HEK293T (cell line): Measurements from ENCODE around the gene PHACTR2.
"Not testable (repeated sequence)": the region's sequence is repeated elsewhere in the genome, so short reads cannot be mapped to it uniquely, and the experiment has no call there.

Experiments used
- CTCF ChIA-PET: fragments of 350-600 bp; formaldehyde crosslinking; extraction: SDS; loops from one replicate; lab custom pipeline; 2021; ENCODE audit warnings: antibody characterized with exemption, inconsistent platforms; lab: Yijun Ruan, JAX
- POLR2A ChIA-PET: fragments of 350-600 bp; formaldehyde crosslinking; extraction: SDS; loops from one replicate; lab custom pipeline; 2020; ENCODE audit warnings: antibody characterized with exemption, inconsistent platforms; lab: Yijun Ruan, JAX
- DNase-seq: peaks from one replicate; pipeline ENCODE4 v3.0.0; 2012; ENCODE audit warnings: mixed read lengths; ENCODE audit errors: extremely low spot score
- ARNT ChIP-seq: fragments of 450-650 bp; IDR thresholded peaks from 2 replicates; pipeline ENCODE4 v1.6.1; 2017; ENCODE audit warnings: mild to moderate bottlenecking
- BHLHE40 ChIP-seq: fragments of 450-650 bp; IDR thresholded peaks from 2 replicates; pipeline ENCODE4 v1.6.1; 2016; ENCODE audit warnings: mild to moderate bottlenecking, moderate library complexity, borderline replicate concordance
- CTBP1 ChIP-seq: fragments of 450-650 bp; IDR thresholded peaks from 2 replicates; pipeline ENCODE4 v1.6.1; 2016; ENCODE audit warnings: borderline replicate concordance
- ELF4 ChIP-seq: fragments of 450-650 bp; IDR thresholded peaks from 2 replicates; pipeline ENCODE4 v1.6.1; 2017; ENCODE audit warnings: antibody characterized with exemption
- FOXA1 ChIP-seq: fragments of 450-650 bp; IDR thresholded peaks from 2 replicates; pipeline ENCODE4 v1.6.1; 2016; ENCODE audit warnings: mild to moderate bottlenecking
- FOXK2 ChIP-seq: fragments of 450-650 bp; IDR thresholded peaks from 2 replicates; pipeline ENCODE4 v1.6.1; 2016; ENCODE audit warnings: mild to moderate bottlenecking
- FOXM1 ChIP-seq: fragments of 450-650 bp; IDR thresholded peaks from 2 replicates; pipeline ENCODE4 v1.6.1; 2017; ENCODE audit warnings: mild to moderate bottlenecking, borderline replicate concordance
- L3MBTL2 ChIP-seq: fragments of 450-650 bp; conservative IDR thresholded peaks from 2 replicates; pipeline ENCODE4 v1.6.1; 2016; ENCODE audit warnings: mild to moderate bottlenecking
- LEF1 ChIP-seq: fragments of 450-650 bp; IDR thresholded peaks from 2 replicates; pipeline ENCODE4 v1.6.1; 2017; ENCODE audit warnings: mild to moderate bottlenecking, borderline replicate concordance
- NFRKB ChIP-seq: fragments of 450-650 bp; IDR thresholded peaks from 2 replicates; pipeline ENCODE4 v1.6.1; 2016; ENCODE audit warnings: mild to moderate bottlenecking, moderate library complexity
- PKNOX1 ChIP-seq: fragments of 450-650 bp; IDR thresholded peaks from 2 replicates; pipeline ENCODE4 v1.6.1; 2016
- SP1 ChIP-seq: fragments of 450-650 bp; IDR thresholded peaks from 2 replicates; pipeline ENCODE4 v1.6.1; 2017
- SUZ12 ChIP-seq: fragments of 450-650 bp; IDR thresholded peaks from 2 replicates; pipeline ENCODE4 v1.6.1; 2016; ENCODE audit warnings: mild to moderate bottlenecking
- TARDBP ChIP-seq: fragments of 450-650 bp; IDR thresholded peaks from 2 replicates; pipeline ENCODE4 v1.6.1; 2016
- ZNF384 ChIP-seq: fragments of 450-650 bp; IDR thresholded peaks from 2 replicates; pipeline ENCODE4 v1.6.1; 2016

The PHACTR2 gene

GRCh38 chr6:143783077-143783476 is 105.3 kb downstream of the PHACTR2 start:
- TF ChIP-seq ZNF384 (no peak), LEF1 (no peak), ARNT (no peak), FOXK2 (no peak), L3MBTL2 (no peak)
- no peak for DNase-seq
- ChIA-PET CTCF (no interaction called here), POLR2A (no interaction called here)

- CTCF ChIA-PET, result no interaction called here
- TF ChIP-seq TARDBP (no peak), FOXM1 (no peak), LEF1 (no peak), NFRKB (no peak)
- POLR2A ChIA-PET, result no interaction called here
- no peak for DNase-seq
Observed at GRCh38 chr6:143784316-143784715, 106.6 kb downstream of the PHACTR2 start.

- DNase-seq, POLR2A ChIA-PET, CTCF ChIA-PET: not testable (repeated sequence)
Observed at GRCh38 chr6:143786371-143786770, 108.6 kb downstream of the PHACTR2 start.

GRCh38 chr6:143792402-143793279 is 114.9 kb downstream of the PHACTR2 start:
- DNase-seq, result no peak
- no peak for TF ChIP-seq ARNT
- TF ChIP-seq PKNOX1, result no peak
- no peak for TF ChIP-seq L3MBTL2
- TF ChIP-seq LEF1, result no peak
- no peak for TF ChIP-seq ZNF384
- TF ChIP-seq SP1, result no peak
- TF ChIP-seq TARDBP, result no peak
- no peak for TF ChIP-seq FOXA1
- no peak for TF ChIP-seq FOXM1
- TF ChIP-seq ELF4, result no peak
- ChIA-PET CTCF (no interaction called here), POLR2A (no interaction called here)

- no peak for TF ChIP-seq BHLHE40
- no peak for TF ChIP-seq SUZ12
- TF ChIP-seq FOXK2, result no peak
- no peak for TF ChIP-seq ZNF384
- TF ChIP-seq ELF4, result no peak
- no peak for TF ChIP-seq TARDBP
- no peak for TF ChIP-seq L3MBTL2
- TF ChIP-seq CTBP1, result no peak
- TF ChIP-seq FOXM1, result no peak
- no peak for TF ChIP-seq FOXA1
- no peak for TF ChIP-seq NFRKB
- ChIA-PET POLR2A (no interaction called here), CTCF (no interaction called here)
- DNase-seq, result no peak
Observed at GRCh38 chr6:143793280-143793619, 115.5 kb downstream of the PHACTR2 start.

GRCh38 chr6:143796551-143796950 is 118.8 kb downstream of the PHACTR2 start:
- POLR2A ChIA-PET, CTCF ChIA-PET, DNase-seq: not testable (repeated sequence)

GRCh38 chr6:143798487-143798886 is 120.7 kb downstream of the PHACTR2 start:
- POLR2A ChIA-PET, DNase-seq: not testable (repeated sequence)

GRCh38 chr6:143802833-143803565 is 125.2 kb downstream of the PHACTR2 start:
- no peak for TF ChIP-seq LEF1
- ChIA-PET POLR2A (no interaction called here), CTCF (interaction anchor here (0.6 kb wide), 1 partner anchor 46 kb away, joined by 4 read pairs; no protein-coding TSS in a partner anchor)
- DNase-seq, result no peak

More at GRCh38 chr6:143798487-143798886, 120.7 kb downstream of the PHACTR2 start:
- CTCF ChIA-PET, result not testable (repeated sequence)
